HG03280 (cell line): ENCODE data around the gene IL17RE.
A peak's percentile ranks its signal among the peaks of the same experiment; 100 is the strongest.
"Not testable (repeated sequence)": the region's sequence is repeated elsewhere in the genome, so short reads cannot be mapped to it uniquely, and the experiment has no call there.

ENCODE experiments used
- ATAC-seq: cut with Tn5 transposase; IDR thresholded peaks from one replicate; pipeline ENCODE4 v1.9.1; 2021; ENCODE audit warnings: mild to moderate bottlenecking, moderate library complexity; ENCODE audit not compliant: unreplicated experiment

IL17RE gene

GRCh38 chr3:9879830-9880549 is 22.7 kb upstream of the IL17RE start, which contains the start of gene CIDEC:
Gene CIDEC, minus strand, starts transcription at chr3:9880253. Its CDS starts 1,767 bp downstream, at chr3:9878486.
- ATAC-seq = no peak

- no peak for ATAC-seq
These were observed 21.2 kb upstream of the IL17RE start for GRCh38 chr3:9881441-9881840.

GRCh38 chr3:9883706-9884554 is 18.7 kb upstream of the IL17RE start:
- no peak for ATAC-seq

- ATAC-seq = no peak
These were observed 18.0 kb upstream of the IL17RE start for GRCh38 chr3:9884555-9885165.

DNA sequence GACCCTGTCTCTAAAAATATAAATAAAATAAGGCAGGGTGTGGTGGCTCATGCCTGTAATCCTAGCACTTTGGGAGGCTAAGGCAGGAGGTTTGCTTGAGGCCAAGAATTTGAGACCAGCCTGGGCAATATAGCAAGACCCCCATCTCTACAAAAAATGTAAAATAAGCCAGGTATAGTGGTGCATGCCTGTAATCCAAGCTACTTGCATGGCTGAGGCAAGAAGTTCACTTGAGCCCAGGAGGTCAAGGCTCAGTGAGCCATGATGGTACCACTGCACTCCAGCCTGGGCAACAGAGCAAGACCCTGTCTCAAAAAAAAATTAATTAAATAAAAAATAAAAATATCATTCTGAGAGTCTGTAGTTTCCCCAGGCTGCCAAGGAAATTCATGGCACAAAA is 16.3 kb upstream of the IL17RE start:
- no peak for ATAC-seq

DNA sequence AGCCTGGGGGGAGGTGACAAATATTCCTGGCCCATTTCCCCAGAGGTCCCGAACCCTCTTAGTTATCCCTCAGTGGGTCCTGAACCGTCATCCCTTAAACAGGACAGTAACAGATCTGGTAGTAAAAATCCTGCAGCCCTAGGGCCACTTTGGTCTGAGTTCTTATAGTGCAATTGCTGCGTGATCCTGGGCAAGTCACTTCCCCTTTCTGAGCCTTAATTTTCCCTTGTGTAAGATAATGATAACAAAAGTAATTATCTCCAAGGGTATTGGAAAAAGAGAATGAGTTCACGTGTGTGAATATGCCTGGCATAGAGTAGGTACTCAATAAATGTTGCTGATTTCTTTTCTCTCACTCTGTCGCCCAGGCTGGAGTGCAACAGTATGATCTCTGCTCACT is 15.2 kb upstream of the IL17RE start:
- ATAC-seq = no peak

- no peak for ATAC-seq
These were observed 14.1 kb upstream of the IL17RE start for GRCh38 chr3:9888540-9888939.

DNA sequence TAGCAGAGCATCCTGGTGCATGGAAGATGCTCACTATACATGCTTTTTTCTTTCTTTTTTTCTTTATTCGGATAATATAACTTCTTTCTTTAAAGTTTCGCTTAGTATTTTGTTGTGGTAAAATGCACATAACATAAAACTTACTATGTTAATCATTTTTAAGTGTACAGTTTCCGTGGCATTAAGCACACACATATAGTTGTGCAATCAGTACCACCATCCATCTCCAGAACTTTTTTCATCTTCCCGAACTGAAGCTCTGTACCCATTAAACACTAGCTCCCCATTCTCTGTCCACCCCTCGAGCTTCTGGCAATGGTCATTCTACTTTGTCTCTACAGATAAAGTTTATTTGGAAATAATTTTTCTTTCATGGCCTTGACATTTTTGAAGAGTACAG is 13.2 kb upstream of the IL17RE start:
- ATAC-seq = no peak

GRCh38 chr3:9890249-9891071 is 12.2 kb upstream of the IL17RE start, which contains the start of gene JAGN1:
Gene JAGN1, plus strand, starts transcription at chr3:9890610. Its CDS starts 113 bp downstream, at chr3:9890723.
- peak; percentile 87 for ATAC-seq

DNA sequence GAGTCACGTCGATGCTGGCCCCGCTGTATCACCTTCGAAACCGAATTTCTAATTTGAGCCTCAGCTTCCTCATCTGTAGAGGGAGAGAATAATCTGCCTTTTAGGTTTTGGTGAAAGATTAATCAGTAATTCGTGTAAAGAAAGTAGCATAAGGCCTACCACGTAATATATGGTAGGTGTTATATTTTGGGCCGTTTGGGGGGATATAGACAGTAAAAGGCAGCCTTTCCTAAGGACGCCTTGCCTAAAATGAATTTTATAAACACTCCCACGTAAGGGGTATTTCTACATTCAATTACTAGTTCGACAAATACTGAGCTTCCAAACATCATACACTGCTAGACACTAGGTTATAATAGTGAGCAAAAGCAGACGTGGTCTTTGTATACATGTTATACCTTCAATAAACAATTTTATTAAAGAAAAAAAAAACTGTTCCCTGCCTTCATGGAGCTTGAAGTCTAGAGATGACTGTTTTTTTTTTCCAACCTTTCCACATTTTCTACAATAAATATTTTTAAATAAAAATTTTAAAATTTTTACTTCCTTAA is 11.5 kb upstream of the IL17RE start:
- no peak for ATAC-seq

DNA sequence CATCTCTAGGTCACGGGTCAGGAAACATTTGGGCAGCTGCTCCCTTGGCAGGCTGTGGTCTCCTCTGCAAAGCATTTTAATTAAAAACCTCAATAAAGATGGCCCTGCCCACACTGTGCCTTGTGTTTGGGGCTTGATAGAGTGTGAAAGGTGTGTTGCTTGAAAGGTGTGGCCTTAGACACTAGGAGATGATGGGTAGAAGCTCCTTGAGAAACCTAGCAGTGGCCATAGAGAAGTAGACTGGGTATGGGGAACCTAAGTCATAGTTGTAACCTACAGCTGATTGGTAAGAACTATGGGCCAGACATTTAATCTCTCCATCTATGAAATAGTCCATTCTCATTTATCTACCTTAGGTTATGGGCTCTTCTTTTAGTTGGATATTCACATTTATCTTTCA is 8.9 kb upstream of the IL17RE start:
- no peak for ATAC-seq

DNA sequence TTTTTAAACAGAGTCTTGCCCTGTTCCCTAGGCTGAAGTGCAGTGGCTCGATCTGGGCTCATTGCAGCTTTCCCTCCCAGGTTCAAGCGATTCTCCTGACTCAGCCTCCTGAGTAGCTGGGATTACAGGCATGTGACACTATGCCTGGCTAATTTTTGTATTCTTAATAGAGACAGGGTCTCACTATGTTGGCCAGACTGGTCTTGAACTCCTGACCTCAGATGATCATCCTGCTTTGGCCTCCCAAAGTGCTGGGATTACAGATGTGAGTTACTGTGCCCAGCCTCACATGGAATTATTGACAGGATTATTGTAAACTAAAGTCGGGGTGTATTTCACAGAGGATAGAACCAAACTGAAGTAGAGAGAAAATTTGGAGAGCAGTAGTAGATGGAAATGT is 6.9 kb upstream of the IL17RE start:
- ATAC-seq = not testable (repeated sequence)

- not testable (repeated sequence) for ATAC-seq
These were observed 5.8 kb upstream of the IL17RE start for GRCh38 chr3:9896755-9897407.

GRCh38 chr3:9897408-9898372 is 5.0 kb upstream of the IL17RE start:
- no peak for ATAC-seq

- no peak for ATAC-seq
These were observed 4.0 kb upstream of the IL17RE start for GRCh38 chr3:9898467-9899241.

DNA sequence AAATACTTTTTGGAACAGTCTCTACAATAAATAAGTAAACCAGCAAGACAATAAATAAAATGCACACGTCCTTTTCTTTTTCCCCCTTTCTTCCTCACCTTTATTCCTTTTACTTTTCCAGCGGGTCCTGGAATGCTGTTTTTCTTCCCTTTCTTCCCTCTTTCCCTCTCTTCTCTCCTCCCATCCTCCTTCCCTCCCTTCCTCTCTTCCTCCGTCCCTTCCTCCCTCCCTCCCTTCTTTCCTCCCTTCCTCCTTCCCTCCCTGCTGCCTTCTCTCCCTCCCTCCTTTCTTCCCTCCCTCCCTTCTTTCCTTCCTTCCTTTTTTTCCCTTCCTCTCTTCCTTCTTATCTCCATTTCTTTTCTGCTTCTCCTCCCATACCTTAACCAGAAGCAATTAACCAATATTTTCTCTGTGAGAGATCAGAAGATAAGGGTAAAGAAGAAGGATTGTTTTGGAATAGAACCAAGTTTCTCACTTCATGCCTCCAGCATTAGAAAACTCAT is 3.3 kb upstream of the IL17RE start:
- no peak for ATAC-seq

GRCh38 chr3:9900965-9901415 is 1.7 kb upstream of the IL17RE start:
- not testable (repeated sequence) for ATAC-seq

- no peak for ATAC-seq
These were observed 681 bp upstream of the IL17RE start for GRCh38 chr3:9901967-9902366.
